Mesodermal cell (in vitro differentiated cells): ENCODE results near the gene MPP7.

Experiments
- H3K27ac ChIP-seq: 2 replicates; pipeline ENCODE4 v1.7.0; 2013; ENCODE audit warnings: mild to moderate bottlenecking, low read depth, low read length, moderate library complexity; ENCODE audit not compliant: severe bottlenecking
- H3K36me3 ChIP-seq: 2 replicates; pipeline ENCODE4 v1.7.1; 2013; ENCODE audit warnings: mild to moderate bottlenecking, low read length, moderate library complexity; ENCODE audit not compliant: control insufficient read depth, insufficient read depth
- H3K4me1 ChIP-seq: one replicate; pipeline ENCODE4 v1.7.1; 2013; ENCODE audit warnings: mild to moderate bottlenecking, low read length; ENCODE audit not compliant: insufficient read depth, control insufficient read depth, poor library complexity, severe bottlenecking
- H3K4me3 ChIP-seq: 2 replicates; pipeline ENCODE4 v1.7.0; 2013; ENCODE audit warnings: low read length, control low read depth, mild to moderate bottlenecking; ENCODE audit not compliant: insufficient read depth, poor library complexity, severe bottlenecking; ENCODE audit errors: extremely low read depth
- H3K9me3 ChIP-seq: 2 replicates; pipeline ENCODE4 v1.7.1; 2013; ENCODE audit warnings: mild to moderate bottlenecking, low read length, moderate library complexity; ENCODE audit not compliant: control insufficient read depth
- WGBS, 2 experiments: methylation state at CpG; one replicate each; pipeline ENCODE4 v1.1.5; 2013; ENCODE audit warnings: missing lambda C conversion rate in 2 of 2; ENCODE audit not compliant: insufficient coverage in 2 of 2; 5-methylcytosine and 5-hydroxymethylcytosine counted together

Gene MPP7

GRCh38 chr10:28274475-28274874 lies 28.4 kb downstream of the MPP7 start:
- Histone ChIP-seq H3K9me3 (no peaks in the 10 kb centered on the region), H3K4me3 (no peak overlapping the region), H3K4me1 (no peaks in the 10 kb centered on the region), H3K27ac (no peak overlapping the region), H3K36me3 (no peaks in the 10 kb centered on the region)

GRCh38 chr10:28273343-28273742 lies 29.5 kb downstream of the MPP7 start:
- Histone ChIP-seq H3K27ac (no peak overlapping the region), H3K36me3 (no peaks in the 10 kb centered on the region), H3K4me3 (no peak overlapping the region), H3K4me1 (no peaks in the 10 kb centered on the region), H3K9me3 (no peaks in the 10 kb centered on the region)
- 90 to 98% methylated on average over 4 to 5 of the region's 5 CpGs for WGBS, 2 experiments

- 90 to 95% methylated on average over 8 to 9 of the region's 9 CpGs for WGBS, 2 experiments
- Histone ChIP-seq H3K27ac (no peak overlapping the region), H3K4me3 (no peak overlapping the region), H3K4me1 (no peaks in the 10 kb centered on the region), H3K9me3 (no peaks in the 10 kb centered on the region), H3K36me3 (no peaks in the 10 kb centered on the region)
Observed at GRCh38 chr10:28269842-28270456, 32.9 kb downstream of the MPP7 start.

- Histone ChIP-seq H3K4me3 (no peak overlapping the region), H3K4me1 (no peaks in the 10 kb centered on the region), H3K36me3 (no peaks in the 10 kb centered on the region), H3K27ac (no peak overlapping the region), H3K9me3 (no peaks in the 10 kb centered on the region)
- 97% methylated on average over 3 of the region's 3 CpGs; no CpG with 5 or more reads in 1 of the 2 experiments for WGBS, 2 experiments
Observed at GRCh38 chr10:28266449-28267224, 36.2 kb downstream of the MPP7 start.

- H3K36me3 ChIP-seq, result no peaks in the 10 kb centered on the region
- no peaks in the 10 kb centered on the region for H3K9me3 ChIP-seq
- no peaks in the 10 kb centered on the region for H3K4me1 ChIP-seq
- WGBS, 2 experiments, result 79 to 90% methylated on average over 7 to 8 of the region's 10 CpGs
- H3K4me3 ChIP-seq, result no peak overlapping the region
- no peak overlapping the region for H3K27ac ChIP-seq
Observed at GRCh38 chr10:28263136-28263857, 39.6 kb downstream of the MPP7 start.

- peaks cover 5% of the 10 kb centered on the region for H3K4me1 ChIP-seq
- H3K4me3 ChIP-seq, result no peak overlapping the region
- no peaks in the 10 kb centered on the region for H3K36me3 ChIP-seq
- H3K27ac ChIP-seq, result no peak overlapping the region
- no CpG with 5 or more reads among the region's 2 CpGs for WGBS, 2 experiments
- H3K9me3 ChIP-seq, result no peaks in the 10 kb centered on the region
Observed at GRCh38 chr10:28256776-28257175, 46.1 kb downstream of the MPP7 start.

GRCh38 chr10:28254290-28254985 lies 48.4 kb downstream of the MPP7 start:
- WGBS, 2 experiments, result 78 to 81% methylated on average over 3 to 4 of the region's 6 CpGs
- Histone ChIP-seq H3K27ac (no peak overlapping the region), H3K9me3 (no peaks in the 10 kb centered on the region), H3K4me1 (peaks cover 5% of the 10 kb centered on the region), H3K4me3 (no peak overlapping the region), H3K36me3 (no peaks in the 10 kb centered on the region)

GRCh38 chr10:28253169-28253785 lies 49.6 kb downstream of the MPP7 start:
- no peaks in the 10 kb centered on the region for H3K36me3 ChIP-seq
- no peaks in the 10 kb centered on the region for H3K9me3 ChIP-seq
- H3K4me3 ChIP-seq, result no peak overlapping the region
- 93 to 94% methylated on average over 9 to 10 of the region's 11 CpGs for WGBS, 2 experiments
- H3K4me1 ChIP-seq, result peaks cover 5% of the 10 kb centered on the region
- no peak overlapping the region for H3K27ac ChIP-seq
